ENCODE data around the gene KCNQ5.

KCNQ5 gene

DNA sequence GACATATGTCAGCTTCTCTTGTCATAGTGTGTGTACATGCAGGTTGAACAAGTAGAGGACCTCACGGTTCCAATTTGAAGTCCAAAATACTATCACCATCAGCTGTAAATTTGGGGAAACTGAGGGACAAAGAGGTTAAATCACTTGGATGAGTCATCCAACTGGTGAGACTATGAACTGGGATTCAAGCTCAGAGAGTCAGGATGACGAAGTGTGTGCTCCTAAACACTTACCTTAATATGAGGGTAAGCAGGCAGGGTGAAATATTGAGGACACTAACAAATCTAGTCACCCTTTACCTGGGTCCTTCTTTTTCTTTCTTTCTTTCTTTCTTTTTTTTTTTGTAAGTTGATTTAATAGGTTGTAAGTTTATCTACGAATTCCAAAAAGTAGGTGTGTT, 198.3 kb downstream of the KCNQ5 start:
- Histone ChIP-seq H3K36me3 (ENCODE audit: control insufficient read depth, insufficient read depth, low read length) (no peaks in the 10 kb centered on the region), H3K4me3 (ENCODE audit: low read length) (no peak overlapping the region), H3K4me1 (ENCODE audit: control insufficient read depth, insufficient read depth, low read length) (no peaks in the 10 kb centered on the region), H3K9me3 (ENCODE audit: control insufficient read depth, low read length) (no peaks in the 10 kb centered on the region), H3K27me3 (ENCODE audit: control insufficient read depth, insufficient read depth, low read length) (no peaks in the 10 kb centered on the region), H3K9ac (ENCODE audit: low read length) (no peak overlapping the region)

DNA sequence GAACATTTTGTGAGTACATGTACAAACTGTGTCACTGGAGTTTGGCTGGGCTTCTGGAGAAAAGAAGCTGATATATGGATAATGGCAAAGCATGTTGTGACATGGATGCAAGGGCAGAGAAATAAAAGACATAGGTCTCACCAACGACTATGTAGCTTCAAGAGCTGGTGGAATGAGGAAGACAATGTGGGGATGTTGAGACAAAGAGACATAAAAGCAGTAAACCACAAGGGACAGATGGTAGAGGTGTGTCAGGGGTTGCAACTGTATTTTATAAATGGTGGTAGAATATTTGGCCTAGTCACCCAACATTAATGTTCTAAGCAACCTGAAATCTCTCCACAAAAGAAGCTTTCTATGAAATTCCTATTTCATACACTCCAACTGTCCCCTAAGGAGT, 199.0 kb downstream of the KCNQ5 start:
- Histone ChIP-seq H3K36me3 (ENCODE audit: control insufficient read depth, insufficient read depth, low read length) (no peaks in the 10 kb centered on the region), H3K9me3 (ENCODE audit: control insufficient read depth, low read length) (no peaks in the 10 kb centered on the region), H3K4me1 (ENCODE audit: control insufficient read depth, insufficient read depth, low read length) (no peaks in the 10 kb centered on the region), H3K4me3 (ENCODE audit: low read length) (no peak overlapping the region), H3K9ac (ENCODE audit: low read length) (no peak overlapping the region), H3K27me3 (ENCODE audit: control insufficient read depth, insufficient read depth, low read length) (no peaks in the 10 kb centered on the region)

DNA sequence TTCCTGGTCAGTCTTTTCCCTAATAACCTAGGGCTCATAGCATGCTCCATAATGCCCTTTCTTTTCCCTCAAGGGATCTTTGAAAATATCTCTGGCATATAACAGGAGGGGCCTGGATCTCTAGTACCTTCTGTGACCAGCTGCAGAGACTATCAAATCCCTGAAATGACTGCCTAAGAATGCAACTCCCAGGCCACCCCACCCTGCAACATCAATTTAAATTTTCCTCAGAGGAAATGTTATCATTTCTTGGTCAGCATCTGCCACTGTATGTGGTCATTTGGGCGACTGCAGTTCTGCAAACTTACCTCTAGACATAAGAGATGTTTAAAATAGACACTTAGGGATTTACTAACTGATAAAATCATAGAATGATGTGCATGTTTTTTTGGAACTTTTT, 200.2 kb downstream of the KCNQ5 start:
- Histone ChIP-seq H3K9me3 (ENCODE audit: control insufficient read depth, low read length) (no peaks in the 10 kb centered on the region), H3K27me3 (ENCODE audit: control insufficient read depth, insufficient read depth, low read length) (no peaks in the 10 kb centered on the region), H3K4me1 (ENCODE audit: control insufficient read depth, insufficient read depth, low read length) (no peaks in the 10 kb centered on the region), H3K4me3 (ENCODE audit: low read length) (no peak overlapping the region), H3K9ac (ENCODE audit: low read length) (no peak overlapping the region), H3K36me3 (ENCODE audit: control insufficient read depth, insufficient read depth, low read length) (no peaks in the 10 kb centered on the region)

DNA sequence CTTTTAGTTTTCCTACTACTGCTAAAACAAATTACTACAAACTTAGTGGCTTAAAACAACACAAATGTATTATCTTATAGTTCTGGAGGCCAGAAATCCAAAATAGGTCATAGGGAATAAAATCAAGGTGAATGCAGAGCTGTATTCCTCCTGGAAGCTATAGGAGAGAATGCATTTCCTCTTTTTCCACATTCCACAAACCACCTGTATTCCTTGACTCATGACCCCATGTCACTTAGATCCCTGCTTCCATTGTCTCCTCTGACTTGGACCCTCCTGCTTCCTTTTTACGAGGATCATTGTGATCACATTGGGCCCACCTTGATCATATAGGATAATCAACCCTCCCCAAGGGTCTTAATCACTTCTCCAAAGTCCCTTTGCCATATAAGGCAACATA, 200.8 kb downstream of the KCNQ5 start:
- Histone ChIP-seq H3K36me3 (ENCODE audit: control insufficient read depth, insufficient read depth, low read length) (no peaks in the 10 kb centered on the region), H3K27me3 (ENCODE audit: control insufficient read depth, insufficient read depth, low read length) (no peaks in the 10 kb centered on the region), H3K4me1 (ENCODE audit: control insufficient read depth, insufficient read depth, low read length) (no peaks in the 10 kb centered on the region), H3K4me3 (ENCODE audit: low read length) (no peak overlapping the region), H3K9ac (ENCODE audit: low read length) (no peak overlapping the region), H3K9me3 (ENCODE audit: control insufficient read depth, low read length) (no peaks in the 10 kb centered on the region)

DNA sequence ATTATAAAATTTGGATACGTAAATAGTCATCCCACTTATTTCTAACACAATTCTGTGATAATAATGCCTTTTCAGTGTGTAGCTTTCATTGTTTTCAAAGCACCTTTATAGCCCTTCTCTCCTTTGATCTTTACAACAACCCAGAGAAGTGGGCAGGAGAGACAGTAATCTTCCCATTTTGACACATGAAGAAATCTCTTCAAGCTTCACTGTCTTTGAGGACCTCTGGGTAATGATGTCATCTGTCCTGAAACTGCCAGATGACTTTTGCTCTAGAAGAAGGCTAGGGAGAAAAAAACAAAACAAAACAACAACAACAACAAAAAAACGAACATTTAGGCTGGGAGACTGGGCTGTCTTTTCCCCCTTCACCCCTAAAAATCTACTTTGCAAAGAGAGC, 203.0 kb downstream of the KCNQ5 start:
- Histone ChIP-seq H3K36me3 (ENCODE audit: control insufficient read depth, insufficient read depth, low read length) (no peaks in the 10 kb centered on the region), H3K9me3 (ENCODE audit: control insufficient read depth, low read length) (no peaks in the 10 kb centered on the region), H3K4me3 (ENCODE audit: low read length) (no peak overlapping the region), H3K9ac (ENCODE audit: low read length) (no peak overlapping the region), H3K27me3 (ENCODE audit: control insufficient read depth, insufficient read depth, low read length) (no peaks in the 10 kb centered on the region), H3K4me1 (ENCODE audit: control insufficient read depth, insufficient read depth, low read length) (no peaks in the 10 kb centered on the region)

DNA sequence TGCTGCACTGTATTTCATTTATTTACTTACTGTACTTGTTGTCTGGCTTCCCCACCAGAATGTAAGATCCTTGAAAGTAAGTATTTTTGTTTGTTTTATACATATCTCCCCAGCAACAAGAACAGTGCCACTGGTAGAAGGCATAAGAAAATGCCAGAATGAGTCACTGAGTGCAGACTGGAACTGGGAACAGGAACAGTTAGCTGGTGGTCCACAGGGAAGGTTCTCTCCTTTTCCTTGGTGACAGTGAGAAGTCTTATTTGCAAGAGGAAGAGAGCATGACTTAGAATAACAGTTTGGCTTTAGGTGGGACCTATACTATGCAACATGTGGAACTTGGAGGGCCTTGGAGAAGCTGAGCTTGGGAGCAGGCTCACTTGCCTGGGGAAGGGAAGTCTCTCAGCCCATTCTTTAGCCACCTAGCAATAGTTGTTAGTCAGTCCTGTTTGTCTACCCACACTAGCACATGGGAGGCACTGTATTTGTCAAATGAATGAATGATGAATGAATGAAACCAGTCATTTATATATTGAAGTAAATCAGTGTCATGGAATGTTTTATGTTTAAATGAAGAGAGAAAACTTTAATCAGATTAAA, 203.5 kb downstream of the KCNQ5 start:
- Histone ChIP-seq H3K9me3 (ENCODE audit: control insufficient read depth, low read length) (no peaks in the 10 kb centered on the region), H3K27me3 (ENCODE audit: control insufficient read depth, insufficient read depth, low read length) (no peaks in the 10 kb centered on the region), H3K4me1 (ENCODE audit: control insufficient read depth, insufficient read depth, low read length) (no peaks in the 10 kb centered on the region), H3K4me3 (ENCODE audit: low read length) (no peak overlapping the region), H3K36me3 (ENCODE audit: control insufficient read depth, insufficient read depth, low read length) (no peaks in the 10 kb centered on the region), H3K9ac (ENCODE audit: low read length) (no peak overlapping the region)

DNA sequence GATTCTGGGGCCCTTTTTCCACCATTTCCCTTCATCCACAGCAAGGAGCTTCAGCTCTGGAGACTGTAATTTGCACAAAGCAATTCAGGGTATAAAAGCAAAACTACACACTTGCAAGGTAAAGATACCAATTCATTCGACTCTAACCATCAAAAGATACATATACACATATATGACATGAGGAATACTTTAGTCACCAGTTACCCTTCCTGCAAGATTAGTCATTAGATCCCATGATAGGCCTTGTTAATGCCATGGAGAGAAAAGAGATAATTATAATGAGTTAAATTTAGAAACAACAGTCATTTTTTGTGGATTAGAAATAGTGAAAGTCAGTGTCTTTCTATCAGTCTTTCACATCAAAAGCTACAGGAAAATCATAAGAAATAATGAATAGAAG, 204.2 kb downstream of the KCNQ5 start:
- H3K36me3 ChIP-seq (ENCODE audit: control insufficient read depth, insufficient read depth, low read length): no peaks in the 10 kb centered on the region
- H3K27me3 ChIP-seq (ENCODE audit: control insufficient read depth, insufficient read depth, low read length): no peaks in the 10 kb centered on the region
- no peaks in the 10 kb centered on the region for H3K4me1 ChIP-seq (ENCODE audit: control insufficient read depth, insufficient read depth, low read length)
- no peak overlapping the region for H3K9ac ChIP-seq (ENCODE audit: low read length)
- no peak overlapping the region for H3K4me3 ChIP-seq (ENCODE audit: low read length)
- no peaks in the 10 kb centered on the region for H3K9me3 ChIP-seq (ENCODE audit: control insufficient read depth, low read length)

DNA sequence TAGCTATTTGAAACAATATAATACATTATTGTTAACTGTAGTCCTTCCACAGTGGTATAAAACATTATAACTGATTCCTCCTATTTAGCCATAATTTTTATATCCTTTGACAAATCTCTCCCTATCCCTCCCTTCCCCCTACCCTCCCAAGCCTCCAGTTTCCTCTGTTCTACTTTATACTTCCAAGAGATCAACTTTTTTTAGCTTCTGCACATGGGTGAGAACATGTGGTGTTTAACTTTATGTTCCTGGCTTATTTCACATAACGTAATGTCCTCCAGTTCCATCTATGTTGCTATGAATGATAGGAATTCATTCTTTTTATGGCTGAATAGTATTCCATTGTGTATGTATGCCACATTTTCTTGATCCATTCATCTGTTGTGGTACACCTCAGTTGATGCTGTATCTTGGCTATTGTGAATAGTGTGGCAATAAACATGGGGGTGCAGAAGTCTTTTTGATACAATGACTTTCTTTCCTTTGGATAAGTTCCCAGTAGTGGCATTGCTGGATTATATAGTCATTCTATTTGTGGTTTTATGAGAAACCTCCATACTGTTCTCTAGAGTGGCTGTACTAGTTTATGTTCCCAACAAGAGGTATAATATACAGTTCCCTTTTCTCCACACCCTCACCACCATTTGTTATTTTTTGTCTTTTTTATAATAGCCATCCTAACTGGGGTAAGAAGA, 205.0 kb downstream of the KCNQ5 start:
- H3K9ac ChIP-seq (ENCODE audit: low read length): no peak overlapping the region

DNA sequence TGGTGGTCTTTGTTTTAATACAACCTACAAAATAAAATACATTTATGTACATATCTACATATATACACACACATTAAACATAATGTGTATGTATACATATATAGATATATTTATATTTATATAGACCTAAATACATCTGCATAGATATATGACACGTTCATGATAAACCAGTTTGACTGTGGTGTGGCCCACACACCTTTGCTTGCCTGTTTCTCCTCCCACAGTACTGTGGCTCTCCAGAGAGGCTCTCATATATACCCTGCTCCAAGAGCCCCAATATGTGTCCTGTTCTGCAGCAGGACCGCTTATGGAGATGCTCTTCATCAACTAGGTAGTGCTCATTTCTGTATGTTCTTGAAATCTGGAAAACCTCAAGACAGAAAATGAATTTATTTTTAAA, 207.0 kb downstream of the KCNQ5 start:
- Histone ChIP-seq H3K9me3 (ENCODE audit: control insufficient read depth, low read length) (no peaks in the 10 kb centered on the region), H3K27me3 (ENCODE audit: control insufficient read depth, insufficient read depth, low read length) (no peaks in the 10 kb centered on the region), H3K9ac (ENCODE audit: low read length) (no peak overlapping the region), H3K4me3 (ENCODE audit: low read length) (no peak overlapping the region), H3K36me3 (ENCODE audit: control insufficient read depth, insufficient read depth, low read length) (no peaks in the 10 kb centered on the region), H3K4me1 (ENCODE audit: control insufficient read depth, insufficient read depth, low read length) (no peaks in the 10 kb centered on the region)

More for the DNA sequence above, 205.0 kb downstream of the KCNQ5 start:
- H3K9me3 ChIP-seq (ENCODE audit: control insufficient read depth, low read length): no peaks in the 10 kb centered on the region
- H3K36me3 ChIP-seq (ENCODE audit: control insufficient read depth, insufficient read depth, low read length): no peaks in the 10 kb centered on the region
- H3K4me1 ChIP-seq (ENCODE audit: control insufficient read depth, insufficient read depth, low read length): no peaks in the 10 kb centered on the region
- no peak overlapping the region for H3K4me3 ChIP-seq (ENCODE audit: low read length)
- no peaks in the 10 kb centered on the region for H3K27me3 ChIP-seq (ENCODE audit: control insufficient read depth, insufficient read depth, low read length)

DNA sequence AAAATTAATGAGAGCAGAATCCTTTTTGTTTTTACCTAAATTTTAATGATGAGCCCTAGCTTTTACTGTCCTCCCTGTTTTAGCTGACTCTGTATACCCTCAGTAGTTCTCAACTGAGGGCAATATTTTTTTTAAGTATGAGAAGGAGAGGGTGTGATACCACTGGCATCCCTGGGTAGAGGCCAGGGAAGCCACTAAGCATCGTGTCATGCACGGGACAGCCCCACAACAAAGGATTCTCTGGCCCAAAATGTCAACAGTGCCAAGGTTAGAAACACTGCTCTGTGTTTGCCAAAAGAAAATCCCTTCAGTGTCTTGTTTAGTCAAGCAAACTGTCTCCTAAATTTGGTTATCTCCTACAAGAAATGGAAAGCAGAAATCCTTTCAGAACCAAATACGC, 210.4 kb downstream of the KCNQ5 start:
- no peaks in the 10 kb centered on the region for H3K4me1 ChIP-seq (ENCODE audit: control insufficient read depth, insufficient read depth, low read length)
- no peak overlapping the region for H3K4me3 ChIP-seq (ENCODE audit: low read length)
- no peaks in the 10 kb centered on the region for H3K27me3 ChIP-seq (ENCODE audit: control insufficient read depth, insufficient read depth, low read length)
- no peaks in the 10 kb centered on the region for H3K36me3 ChIP-seq (ENCODE audit: control insufficient read depth, insufficient read depth, low read length)
- H3K9me3 ChIP-seq (ENCODE audit: control insufficient read depth, low read length): no peaks in the 10 kb centered on the region
- no peak overlapping the region for H3K9ac ChIP-seq (ENCODE audit: low read length)

DNA sequence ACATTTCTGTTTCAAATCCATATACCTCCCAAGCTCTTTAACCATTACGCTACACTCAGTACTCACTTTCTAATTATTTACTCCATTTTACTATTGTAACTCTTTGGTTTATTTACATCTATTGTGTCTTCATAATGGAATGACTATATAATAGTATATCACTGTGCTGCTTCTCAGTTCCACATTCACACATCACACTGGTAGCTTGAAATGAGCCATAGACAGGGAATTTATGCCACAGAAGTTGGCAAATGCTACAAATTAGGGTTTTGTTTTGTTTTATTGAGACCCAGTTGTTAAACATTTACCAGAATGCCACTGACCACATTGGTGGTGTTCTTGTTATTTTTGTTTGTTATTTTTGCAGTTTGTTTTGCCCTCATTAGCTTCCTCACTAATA, 213.9 kb downstream of the KCNQ5 start:
- Histone ChIP-seq H3K4me3 (ENCODE audit: low read length) (no peak overlapping the region), H3K27me3 (ENCODE audit: control insufficient read depth, insufficient read depth, low read length) (no peaks in the 10 kb centered on the region), H3K36me3 (ENCODE audit: control insufficient read depth, insufficient read depth, low read length) (no peaks in the 10 kb centered on the region), H3K9me3 (ENCODE audit: control insufficient read depth, low read length) (no peaks in the 10 kb centered on the region), H3K9ac (ENCODE audit: low read length) (no peak overlapping the region), H3K4me1 (ENCODE audit: control insufficient read depth, insufficient read depth, low read length) (no peaks in the 10 kb centered on the region)

DNA sequence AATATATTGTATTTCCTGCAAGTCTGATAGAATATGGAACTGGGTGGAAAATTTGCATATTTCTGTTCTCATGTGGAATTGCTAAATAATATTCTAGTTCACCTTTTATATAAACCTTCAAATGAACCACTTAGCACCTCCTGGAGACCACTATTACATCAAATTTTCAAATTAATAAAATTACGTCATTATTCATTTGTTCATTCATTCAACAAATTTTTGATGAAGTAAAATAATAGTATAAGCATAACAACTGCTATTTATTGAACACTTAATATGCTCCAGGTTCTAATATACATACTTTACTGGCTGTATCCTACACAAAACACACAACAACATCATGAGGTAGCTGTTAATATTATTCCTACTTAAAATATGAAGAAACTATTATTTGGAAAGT, 215.1 kb downstream of the KCNQ5 start:
- Histone ChIP-seq H3K36me3 (ENCODE audit: control insufficient read depth, insufficient read depth, low read length) (no peaks in the 10 kb centered on the region), H3K27me3 (ENCODE audit: control insufficient read depth, insufficient read depth, low read length) (no peaks in the 10 kb centered on the region), H3K4me1 (ENCODE audit: control insufficient read depth, insufficient read depth, low read length) (no peaks in the 10 kb centered on the region), H3K9me3 (ENCODE audit: control insufficient read depth, low read length) (no peaks in the 10 kb centered on the region), H3K9ac (ENCODE audit: low read length) (no peak overlapping the region), H3K4me3 (ENCODE audit: low read length) (no peak overlapping the region)

DNA sequence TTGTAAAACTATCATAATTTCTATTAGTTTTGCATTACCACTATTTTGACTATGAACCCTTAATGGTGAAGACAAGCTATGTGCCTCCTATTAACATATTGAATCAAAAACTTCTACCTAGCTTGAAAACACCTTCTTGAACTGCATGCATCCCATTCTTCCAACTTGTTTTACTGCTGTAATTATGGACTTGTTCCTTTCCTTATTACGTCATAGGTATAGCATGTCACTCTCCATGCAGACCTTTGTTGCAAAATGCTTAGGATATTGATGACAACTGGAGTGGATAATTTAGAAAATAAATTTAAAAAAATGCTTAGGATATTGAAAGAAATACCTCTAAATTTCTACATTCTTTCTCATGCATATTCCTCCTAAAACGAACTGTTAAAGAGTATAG, 219.3 kb downstream of the KCNQ5 start:
- no peaks in the 10 kb centered on the region for H3K27me3 ChIP-seq (ENCODE audit: control insufficient read depth, insufficient read depth, low read length)
- no peaks in the 10 kb centered on the region for H3K9me3 ChIP-seq (ENCODE audit: control insufficient read depth, low read length)

More for the DNA sequence above, 219.3 kb downstream of the KCNQ5 start:
- Histone ChIP-seq H3K4me3 (ENCODE audit: low read length) (no peak overlapping the region), H3K9ac (ENCODE audit: low read length) (no peak overlapping the region), H3K36me3 (ENCODE audit: control insufficient read depth, insufficient read depth, low read length) (no peaks in the 10 kb centered on the region), H3K4me1 (ENCODE audit: control insufficient read depth, insufficient read depth, low read length) (no peaks in the 10 kb centered on the region)
